GM23338 (cell line): Measurements from ENCODE around the gene BRD3. TPM values are rescaled to one million over a fixed set of nuclear protein-coding genes. Genes with fewer than 3 reads are reported as not detected.
A peak's percentile ranks its signal among the peaks of the same experiment; 100 is the strongest.

Source experiments
- ATAC-seq: fragments of 200-7000 bp; cut with Tn5 transposase; 3 replicates; pipeline ENCODE4 v1.9.1; 2020
- DNase-seq: peaks from one replicate; pipeline ENCODE4 v3.0.0-alpha.2; 2015; ENCODE audit warnings: low spot score
- H2AFZ ChIP-seq: fragments of 200-600 bp; sonication (generic); 2 replicates; pipeline ENCODE4 v1.8.0; 2016; ENCODE audit warnings: antibody characterized with exemption, mild to moderate bottlenecking, moderate library complexity
- H3F3A ChIP-seq: fragments of 200-600 bp; sonication (generic); replicated peaks from 2 replicates; pipeline ENCODE4 v1.8.0; 2017; ENCODE audit warnings: antibody characterized with exemption, mixed run types, low read depth
- H3K27ac ChIP-seq: fragments of 200-600 bp; sonication (generic); 2 replicates; pipeline ENCODE4 v1.6.1; 2016; ENCODE audit warnings: low read depth
- H3K27me3 ChIP-seq: fragments of 200-600 bp; sonication (generic); 2 replicates; pipeline ENCODE4 v1.8.0; 2016; ENCODE audit warnings: mild to moderate bottlenecking, mixed run types, moderate library complexity; ENCODE audit not compliant: insufficient read depth
- H3K36me3 ChIP-seq: fragments of 200-600 bp; sonication (generic); 2 replicates; pipeline ENCODE4 v1.8.0; 2016; ENCODE audit warnings: mild to moderate bottlenecking; ENCODE audit not compliant: insufficient read depth
- H3K4me1 ChIP-seq: fragments of 200-600 bp; sonication (generic); 2 replicates; pipeline ENCODE4 v1.8.0; 2016; ENCODE audit warnings: mild to moderate bottlenecking, moderate library complexity; ENCODE audit not compliant: insufficient read depth
- H3K4me2 ChIP-seq: fragments of 200-600 bp; sonication (generic); 2 replicates; pipeline ENCODE4 v1.7.1; 2017; ENCODE audit warnings: mixed run types
- H3K4me3 ChIP-seq: fragments of 200-600 bp; sonication (generic); 2 replicates; pipeline ENCODE4 v1.6.1; 2016; ENCODE audit warnings: mixed run types
- H3K79me2 ChIP-seq: fragments of 200-600 bp; sonication (generic); replicated peaks from 2 replicates; pipeline ENCODE4 v1.8.0; 2017; ENCODE audit warnings: mild to moderate bottlenecking; ENCODE audit not compliant: insufficient read depth
- H3K9me2 ChIP-seq: fragments of 200-600 bp; sonication (generic); 2 replicates; pipeline ENCODE4 v1.8.0; 2017; ENCODE audit not compliant: insufficient read depth
- H4K20me1 ChIP-seq: fragments of 200-600 bp; sonication (generic); replicated peaks from 2 replicates; pipeline ENCODE4 v1.8.0; 2017; ENCODE audit warnings: mild to moderate bottlenecking; ENCODE audit not compliant: insufficient read depth
- H3K27ac Mint-ChIP-seq: 2 replicates; pipeline ENCODE4 v1.8.0; 2020; ENCODE audit warnings: inconsistent platforms, mild to moderate bottlenecking, moderate library complexity, mixed read lengths
- H3K27me3 Mint-ChIP-seq: 3 replicates; pipeline ENCODE4 v1.8.0; 2022; ENCODE audit warnings: low read depth, mild to moderate bottlenecking, moderate library complexity, mixed read lengths, inconsistent platforms; ENCODE audit not compliant: insufficient read depth, poor library complexity
- H3K36me3 Mint-ChIP-seq: 3 replicates; pipeline ENCODE4 v1.8.0; 2021; ENCODE audit warnings: low read depth, mild to moderate bottlenecking, inconsistent platforms, moderate library complexity, mixed read lengths
- H3K4me1 Mint-ChIP-seq: 3 replicates; pipeline ENCODE4 v1.8.0; 2020; ENCODE audit warnings: mild to moderate bottlenecking, inconsistent platforms, mixed read lengths
- H3K4me3 Mint-ChIP-seq: 3 replicates; pipeline ENCODE4 v1.8.0; 2021; ENCODE audit warnings: moderate library complexity, mild to moderate bottlenecking, inconsistent platforms, mixed read lengths
- H3K9me3 Mint-ChIP-seq: 3 replicates; pipeline ENCODE4 v1.8.0; 2020; ENCODE audit warnings: moderate library complexity, mild to moderate bottlenecking, inconsistent platforms, mixed read lengths
- CREB1 ChIP-seq: fragments of 250-450 bp; sonication (Bioruptor Pico); IDR thresholded peaks from 2 replicates; pipeline ENCODE4 v1.5.0; 2020; ENCODE audit warnings: low read depth, mild to moderate bottlenecking, moderate library complexity
- EZH2 ChIP-seq: fragments of 200-600 bp; sonication (generic); IDR thresholded peaks from one replicate; pipeline ENCODE4 v1.8.0; 2017; ENCODE audit warnings: antibody characterized with exemption, mild to moderate bottlenecking, low read depth; ENCODE audit not compliant: unreplicated experiment
- EZH2phosphoT487 ChIP-seq: fragments of 200-600 bp; sonication (generic); IDR thresholded peaks from one replicate; pipeline ENCODE4 v1.8.1; 2018; ENCODE audit warnings: antibody characterized with exemption; ENCODE audit not compliant: unreplicated experiment
- JUNB ChIP-seq: IDR thresholded peaks from one replicate; pipeline ENCODE4 v1.6.1; 2016; ENCODE audit warnings: antibody characterized with exemption; ENCODE audit not compliant: unreplicated experiment
- NANOG ChIP-seq: IDR thresholded peaks from 2 replicates; pipeline ENCODE4 v1.6.1; 2016; ENCODE audit warnings: antibody characterized with exemption, borderline replicate concordance
- POLR2AphosphoS5 ChIP-seq: IDR thresholded peaks from 2 replicates; pipeline ENCODE4 v1.6.1; 2016; ENCODE audit warnings: antibody characterized with exemption, low read depth
- STAT1 ChIP-seq: IDR thresholded peaks from one replicate; pipeline ENCODE4 v1.6.1; 2016; ENCODE audit warnings: antibody characterized with exemption; ENCODE audit not compliant: unreplicated experiment
- ZNF114 ChIP-seq: fragments of 250-450 bp; sonication (Bioruptor Pico); IDR thresholded peaks from 2 replicates; pipeline ENCODE4 v1.5.0; 2020; ENCODE audit warnings: mild to moderate bottlenecking, moderate library complexity
- ZNF331 ChIP-seq: fragments of 250-450 bp; sonication (Bioruptor Pico); IDR thresholded peaks from 2 replicates; pipeline ENCODE4 v1.5.0; 2020; ENCODE audit warnings: low read depth, mild to moderate bottlenecking, moderate library complexity
- polyA plus RNA-seq: library from polyadenylated mRNA; unstranded; fragments of >200 nt; fragmentation: Nextera tagmentation; extraction: Ambion mirVana; gene quantifications from 2 replicates; pipeline ENCODE4 v1.2.1, GENCODE V29; 2016
- total RNA-seq: library from RNA; depleted of rRNA; stranded (reverse); fragments of >200 nt; shearing (Covaris generic); gene quantifications from 2 replicates; pipeline ENCODE4 v1.2.3, GENCODE V29; 2014
- TF ChIP-seq, protein P1 (sequence below), 2 experiments: fragments of 200-600 bp in 1 of 2; sonication (generic) in 1 of 2; conservative IDR thresholded peaks; 2 replicates each; pipeline versions ENCODE4 v1.5.1 to v1.6.1; 2016 to 2017; ENCODE audit warnings: antibody characterized with exemption in 2 of 2, low read depth in 2 of 2, mild to moderate bottlenecking in 2 of 2, moderate library complexity in 1 of 2
- TF ChIP-seq, protein P2 (sequence below): IDR thresholded peaks from 2 replicates; pipeline ENCODE4 v1.6.1; 2016; ENCODE audit warnings: antibody characterized with exemption
- TF ChIP-seq, protein P3 (sequence below): IDR thresholded peaks from one replicate; pipeline ENCODE4 v1.6.1; 2018; ENCODE audit warnings: antibody characterized with exemption; ENCODE audit not compliant: unreplicated experiment
- TF ChIP-seq, protein P4 (sequence below): fragments of 250-450 bp; sonication (Bioruptor Pico); IDR thresholded peaks from 2 replicates; pipeline ENCODE4 v1.5.0; 2020; ENCODE audit warnings: mild to moderate bottlenecking, moderate library complexity

BRD3 gene
- total and polyA plus RNA-seq, 2 experiments from 2014 or later, result 46.0 to 88.0 TPM

DNA sequence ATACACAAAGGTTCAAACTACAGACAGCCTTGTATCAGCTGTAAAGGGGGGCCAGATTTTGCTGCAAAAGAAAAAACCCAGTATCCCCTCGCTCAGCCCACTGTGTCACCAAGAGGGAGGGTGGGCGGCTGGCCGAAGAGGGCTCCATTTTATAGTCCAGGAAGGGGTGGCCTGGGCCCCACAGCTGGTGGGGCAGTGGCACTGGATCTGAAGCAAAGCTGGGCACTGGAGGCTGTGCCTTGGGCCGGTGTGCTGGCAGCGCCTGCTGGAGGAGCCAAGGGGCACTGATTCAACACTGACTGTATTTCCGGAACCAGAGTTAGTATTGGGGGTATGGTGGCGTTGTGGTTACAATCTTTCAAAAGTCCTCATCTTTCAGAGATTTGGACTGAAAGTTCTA lies 9.1 kb downstream of the BRD3 start:
- no peaks in the 10 kb centered on the region for H3K9me3 Mint-ChIP-seq
- H3K4me3 Mint-ChIP-seq, result no peak overlapping the region
- H2AFZ ChIP-seq, result no peak overlapping the region
- no peaks in the 10 kb centered on the region for H3K36me3 ChIP-seq
- peaks cover 7% of the 10 kb centered on the region for H3K36me3 Mint-ChIP-seq
- ATAC-seq (no peak), DNase-seq (no peak)
- H3K9me2 ChIP-seq, result no peaks in the 10 kb centered on the region
- 0 out of 2 replicates have a peak overlapping the region, but pooled peaks have one; percentile 23 for H3K27ac Mint-ChIP-seq
- H3K27ac ChIP-seq, result no peak overlapping the region
- no peak overlapping the region for H3K4me2 ChIP-seq
- peaks cover 33% of the 10 kb centered on the region for H4K20me1 ChIP-seq
- H3K27me3 ChIP-seq, result no peaks in the 10 kb centered on the region
- H3K79me2 ChIP-seq, result peaks cover 100% of the 10 kb centered on the region
- peaks cover 2% of the 10 kb centered on the region for H3K4me1 ChIP-seq
- TF ChIP-seq NANOG (no peak), EZH2phosphoT487 (no peak), CREB1 (CRISPR knock-in tag) (no peak), STAT1 (no peak), ZNF331 (CRISPR knock-in tag) (no peak), ZNF114 (no peak), POLR2AphosphoS5 (no peak), JUNB (no peak), EZH2 (no peak)
- TF ChIP-seq, protein P1, sequence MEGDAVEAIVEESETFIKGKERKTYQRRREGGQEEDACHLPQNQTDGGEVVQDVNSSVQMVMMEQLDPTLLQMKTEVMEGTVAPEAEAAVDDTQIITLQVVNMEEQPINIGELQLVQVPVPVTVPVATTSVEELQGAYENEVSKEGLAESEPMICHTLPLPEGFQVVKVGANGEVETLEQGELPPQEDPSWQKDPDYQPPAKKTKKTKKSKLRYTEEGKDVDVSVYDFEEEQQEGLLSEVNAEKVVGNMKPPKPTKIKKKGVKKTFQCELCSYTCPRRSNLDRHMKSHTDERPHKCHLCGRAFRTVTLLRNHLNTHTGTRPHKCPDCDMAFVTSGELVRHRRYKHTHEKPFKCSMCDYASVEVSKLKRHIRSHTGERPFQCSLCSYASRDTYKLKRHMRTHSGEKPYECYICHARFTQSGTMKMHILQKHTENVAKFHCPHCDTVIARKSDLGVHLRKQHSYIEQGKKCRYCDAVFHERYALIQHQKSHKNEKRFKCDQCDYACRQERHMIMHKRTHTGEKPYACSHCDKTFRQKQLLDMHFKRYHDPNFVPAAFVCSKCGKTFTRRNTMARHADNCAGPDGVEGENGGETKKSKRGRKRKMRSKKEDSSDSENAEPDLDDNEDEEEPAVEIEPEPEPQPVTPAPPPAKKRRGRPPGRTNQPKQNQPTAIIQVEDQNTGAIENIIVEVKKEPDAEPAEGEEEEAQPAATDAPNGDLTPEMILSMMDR (conservative IDR thresholded peaks at IDR 0.05; ENCODE audit: low read depth in 2 of 2), result no peak
- TF ChIP-seq, protein P2, sequence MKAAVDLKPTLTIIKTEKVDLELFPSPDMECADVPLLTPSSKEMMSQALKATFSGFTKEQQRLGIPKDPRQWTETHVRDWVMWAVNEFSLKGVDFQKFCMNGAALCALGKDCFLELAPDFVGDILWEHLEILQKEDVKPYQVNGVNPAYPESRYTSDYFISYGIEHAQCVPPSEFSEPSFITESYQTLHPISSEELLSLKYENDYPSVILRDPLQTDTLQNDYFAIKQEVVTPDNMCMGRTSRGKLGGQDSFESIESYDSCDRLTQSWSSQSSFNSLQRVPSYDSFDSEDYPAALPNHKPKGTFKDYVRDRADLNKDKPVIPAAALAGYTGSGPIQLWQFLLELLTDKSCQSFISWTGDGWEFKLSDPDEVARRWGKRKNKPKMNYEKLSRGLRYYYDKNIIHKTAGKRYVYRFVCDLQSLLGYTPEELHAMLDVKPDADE, result no peak
- TF ChIP-seq, protein P3, sequence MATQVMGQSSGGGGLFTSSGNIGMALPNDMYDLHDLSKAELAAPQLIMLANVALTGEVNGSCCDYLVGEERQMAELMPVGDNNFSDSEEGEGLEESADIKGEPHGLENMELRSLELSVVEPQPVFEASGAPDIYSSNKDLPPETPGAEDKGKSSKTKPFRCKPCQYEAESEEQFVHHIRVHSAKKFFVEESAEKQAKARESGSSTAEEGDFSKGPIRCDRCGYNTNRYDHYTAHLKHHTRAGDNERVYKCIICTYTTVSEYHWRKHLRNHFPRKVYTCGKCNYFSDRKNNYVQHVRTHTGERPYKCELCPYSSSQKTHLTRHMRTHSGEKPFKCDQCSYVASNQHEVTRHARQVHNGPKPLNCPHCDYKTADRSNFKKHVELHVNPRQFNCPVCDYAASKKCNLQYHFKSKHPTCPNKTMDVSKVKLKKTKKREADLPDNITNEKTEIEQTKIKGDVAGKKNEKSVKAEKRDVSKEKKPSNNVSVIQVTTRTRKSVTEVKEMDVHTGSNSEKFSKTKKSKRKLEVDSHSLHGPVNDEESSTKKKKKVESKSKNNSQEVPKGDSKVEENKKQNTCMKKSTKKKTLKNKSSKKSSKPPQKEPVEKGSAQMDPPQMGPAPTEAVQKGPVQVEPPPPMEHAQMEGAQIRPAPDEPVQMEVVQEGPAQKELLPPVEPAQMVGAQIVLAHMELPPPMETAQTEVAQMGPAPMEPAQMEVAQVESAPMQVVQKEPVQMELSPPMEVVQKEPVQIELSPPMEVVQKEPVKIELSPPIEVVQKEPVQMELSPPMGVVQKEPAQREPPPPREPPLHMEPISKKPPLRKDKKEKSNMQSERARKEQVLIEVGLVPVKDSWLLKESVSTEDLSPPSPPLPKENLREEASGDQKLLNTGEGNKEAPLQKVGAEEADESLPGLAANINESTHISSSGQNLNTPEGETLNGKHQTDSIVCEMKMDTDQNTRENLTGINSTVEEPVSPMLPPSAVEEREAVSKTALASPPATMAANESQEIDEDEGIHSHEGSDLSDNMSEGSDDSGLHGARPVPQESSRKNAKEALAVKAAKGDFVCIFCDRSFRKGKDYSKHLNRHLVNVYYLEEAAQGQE, result no peak
- TF ChIP-seq, protein P4, sequence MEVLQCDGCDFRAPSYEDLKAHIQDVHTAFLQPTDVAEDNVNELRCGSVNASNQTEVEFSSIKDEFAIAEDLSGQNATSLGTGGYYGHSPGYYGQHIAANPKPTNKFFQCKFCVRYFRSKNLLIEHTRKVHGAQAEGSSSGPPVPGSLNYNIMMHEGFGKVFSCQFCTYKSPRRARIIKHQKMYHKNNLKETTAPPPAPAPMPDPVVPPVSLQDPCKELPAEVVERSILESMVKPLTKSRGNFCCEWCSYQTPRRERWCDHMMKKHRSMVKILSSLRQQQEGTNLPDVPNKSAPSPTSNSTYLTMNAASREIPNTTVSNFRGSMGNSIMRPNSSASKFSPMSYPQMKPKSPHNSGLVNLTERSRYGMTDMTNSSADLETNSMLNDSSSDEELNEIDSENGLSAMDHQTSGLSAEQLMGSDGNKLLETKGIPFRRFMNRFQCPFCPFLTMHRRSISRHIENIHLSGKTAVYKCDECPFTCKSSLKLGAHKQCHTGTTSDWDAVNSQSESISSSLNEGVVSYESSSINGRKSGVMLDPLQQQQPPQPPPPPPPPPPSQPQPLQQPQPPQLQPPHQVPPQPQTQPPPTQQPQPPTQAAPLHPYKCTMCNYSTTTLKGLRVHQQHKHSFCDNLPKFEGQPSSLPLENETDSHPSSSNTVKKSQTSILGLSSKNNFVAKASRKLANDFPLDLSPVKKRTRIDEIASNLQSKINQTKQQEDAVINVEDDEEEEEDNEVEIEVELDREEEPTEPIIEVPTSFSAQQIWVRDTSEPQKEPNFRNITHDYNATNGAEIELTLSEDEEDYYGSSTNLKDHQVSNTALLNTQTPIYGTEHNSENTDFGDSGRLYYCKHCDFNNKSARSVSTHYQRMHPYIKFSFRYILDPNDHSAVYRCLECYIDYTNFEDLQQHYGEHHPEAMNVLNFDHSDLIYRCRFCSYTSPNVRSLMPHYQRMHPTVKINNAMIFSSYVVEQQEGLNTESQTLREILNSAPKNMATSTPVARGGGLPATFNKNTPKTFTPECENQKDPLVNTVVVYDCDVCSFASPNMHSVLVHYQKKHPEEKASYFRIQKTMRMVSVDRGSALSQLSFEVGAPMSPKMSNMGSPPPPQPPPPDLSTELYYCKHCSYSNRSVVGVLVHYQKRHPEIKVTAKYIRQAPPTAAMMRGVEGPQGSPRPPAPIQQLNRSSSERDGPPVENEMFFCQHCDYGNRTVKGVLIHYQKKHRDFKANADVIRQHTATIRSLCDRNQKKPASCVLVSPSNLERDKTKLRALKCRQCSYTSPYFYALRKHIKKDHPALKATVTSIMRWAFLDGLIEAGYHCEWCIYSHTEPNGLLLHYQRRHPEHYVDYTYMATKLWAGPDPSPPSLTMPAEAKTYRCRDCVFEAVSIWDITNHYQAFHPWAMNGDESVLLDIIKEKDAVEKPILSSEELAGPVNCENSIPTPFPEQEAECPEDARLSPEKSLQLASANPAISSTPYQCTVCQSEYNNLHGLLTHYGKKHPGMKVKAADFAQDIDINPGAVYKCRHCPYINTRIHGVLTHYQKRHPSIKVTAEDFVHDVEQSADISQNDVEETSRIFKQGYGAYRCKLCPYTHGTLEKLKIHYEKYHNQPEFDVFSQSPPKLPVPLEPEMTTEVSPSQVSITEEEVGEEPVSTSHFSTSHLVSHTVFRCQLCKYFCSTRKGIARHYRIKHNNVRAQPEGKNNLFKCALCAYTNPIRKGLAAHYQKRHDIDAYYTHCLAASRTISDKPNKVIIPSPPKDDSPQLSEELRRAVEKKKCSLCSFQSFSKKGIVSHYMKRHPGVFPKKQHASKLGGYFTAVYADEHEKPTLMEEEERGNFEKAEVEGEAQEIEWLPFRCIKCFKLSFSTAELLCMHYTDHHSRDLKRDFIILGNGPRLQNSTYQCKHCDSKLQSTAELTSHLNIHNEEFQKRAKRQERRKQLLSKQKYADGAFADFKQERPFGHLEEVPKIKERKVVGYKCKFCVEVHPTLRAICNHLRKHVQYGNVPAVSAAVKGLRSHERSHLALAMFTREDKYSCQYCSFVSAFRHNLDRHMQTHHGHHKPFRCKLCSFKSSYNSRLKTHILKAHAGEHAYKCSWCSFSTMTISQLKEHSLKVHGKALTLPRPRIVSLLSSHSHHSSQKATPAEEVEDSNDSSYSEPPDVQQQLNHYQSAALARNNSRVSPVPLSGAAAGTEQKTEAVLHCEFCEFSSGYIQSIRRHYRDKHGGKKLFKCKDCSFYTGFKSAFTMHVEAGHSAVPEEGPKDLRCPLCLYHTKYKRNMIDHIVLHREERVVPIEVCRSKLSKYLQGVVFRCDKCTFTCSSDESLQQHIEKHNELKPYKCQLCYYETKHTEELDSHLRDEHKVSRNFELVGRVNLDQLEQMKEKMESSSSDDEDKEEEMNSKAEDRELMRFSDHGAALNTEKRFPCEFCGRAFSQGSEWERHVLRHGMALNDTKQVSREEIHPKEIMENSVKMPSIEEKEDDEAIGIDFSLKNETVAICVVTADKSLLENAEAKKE (CRISPR knock-in tag), result no peak
- no peaks in the 10 kb centered on the region for H3F3A ChIP-seq
- peaks cover 11% of the 10 kb centered on the region for H3K27me3 Mint-ChIP-seq
- peaks cover 40% of the 10 kb centered on the region for H3K4me1 Mint-ChIP-seq
- no peak overlapping the region for H3K4me3 ChIP-seq
